WI38 (cell line): ENCODE results near the gene DCTN4.

Source experiments
- H3K4me3 ChIP-seq: 2 replicates; pipeline ENCODE4 v1.5.1; 2011; ENCODE audit warnings: low read depth, mild to moderate bottlenecking, control low read depth, low read length
- CTCF ChIP-seq: IDR thresholded peaks from 2 replicates; pipeline ENCODE4 v1.5.1; 2012; ENCODE audit warnings: low read depth, mild to moderate bottlenecking, control low read depth, low read length

Gene DCTN4

GRCh38 chr5:150731669-150732242, 27.1 kb downstream of the DCTN4 start:
- no peak for TF ChIP-seq CTCF
- no peak overlapping the region for H3K4me3 ChIP-seq

DNA sequence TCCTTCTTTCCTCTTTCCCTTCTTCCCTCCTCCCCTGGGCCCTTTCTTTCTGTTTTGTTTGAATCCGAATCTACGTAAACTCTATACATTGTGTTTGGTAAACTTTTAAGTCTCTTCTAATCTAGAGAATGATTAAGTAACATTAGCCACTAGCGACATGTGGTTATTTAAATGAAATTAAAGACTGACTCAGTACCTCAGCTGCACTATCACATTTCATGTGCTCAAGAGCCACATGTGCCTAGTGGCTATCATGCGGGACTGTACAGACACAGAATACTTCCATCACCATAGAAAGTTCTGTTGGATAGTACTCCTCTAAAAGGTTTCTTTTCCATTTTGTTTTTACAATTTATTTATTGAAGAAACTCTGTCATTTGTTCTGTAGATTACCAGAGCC, 29.0 kb downstream of the DCTN4 start:
- H3K4me3 ChIP-seq, result no peak overlapping the region
- TF ChIP-seq CTCF, result no peak

- no peak for TF ChIP-seq CTCF
- no peak overlapping the region for H3K4me3 ChIP-seq
Observed at GRCh38 chr5:150723845-150724244, 35.0 kb downstream of the DCTN4 start.

DNA sequence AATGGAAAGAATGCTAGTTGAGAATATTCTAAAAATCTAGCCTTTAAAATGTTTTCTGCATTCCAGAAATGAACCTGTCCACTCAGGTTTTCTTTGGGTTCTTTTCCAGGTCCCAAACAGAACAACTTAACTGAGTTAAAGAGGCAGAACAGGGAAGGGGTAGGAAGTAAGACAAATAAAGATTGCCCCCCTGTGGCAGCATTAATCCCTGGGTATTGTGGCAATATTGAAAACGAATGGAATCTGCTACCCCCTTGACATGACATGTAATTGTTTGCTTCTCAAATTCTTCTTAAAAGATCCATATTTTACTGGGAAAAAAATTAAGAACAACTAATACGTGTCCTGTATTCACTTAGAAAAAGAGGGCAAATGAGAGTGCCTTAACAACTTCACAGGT, 48.7 kb downstream of the DCTN4 start:
- no peak for TF ChIP-seq CTCF
- H3K4me3 ChIP-seq, result no peak overlapping the region

- H3K4me3 ChIP-seq, result no peak overlapping the region
- TF ChIP-seq CTCF, result no peak
Observed at GRCh38 chr5:150706776-150707390, 51.9 kb downstream of the DCTN4 start.

- no peak overlapping the region for H3K4me3 ChIP-seq
- TF ChIP-seq CTCF, result no peak
Observed at GRCh38 chr5:150703762-150704161, 55.1 kb downstream of the DCTN4 start.

DNA sequence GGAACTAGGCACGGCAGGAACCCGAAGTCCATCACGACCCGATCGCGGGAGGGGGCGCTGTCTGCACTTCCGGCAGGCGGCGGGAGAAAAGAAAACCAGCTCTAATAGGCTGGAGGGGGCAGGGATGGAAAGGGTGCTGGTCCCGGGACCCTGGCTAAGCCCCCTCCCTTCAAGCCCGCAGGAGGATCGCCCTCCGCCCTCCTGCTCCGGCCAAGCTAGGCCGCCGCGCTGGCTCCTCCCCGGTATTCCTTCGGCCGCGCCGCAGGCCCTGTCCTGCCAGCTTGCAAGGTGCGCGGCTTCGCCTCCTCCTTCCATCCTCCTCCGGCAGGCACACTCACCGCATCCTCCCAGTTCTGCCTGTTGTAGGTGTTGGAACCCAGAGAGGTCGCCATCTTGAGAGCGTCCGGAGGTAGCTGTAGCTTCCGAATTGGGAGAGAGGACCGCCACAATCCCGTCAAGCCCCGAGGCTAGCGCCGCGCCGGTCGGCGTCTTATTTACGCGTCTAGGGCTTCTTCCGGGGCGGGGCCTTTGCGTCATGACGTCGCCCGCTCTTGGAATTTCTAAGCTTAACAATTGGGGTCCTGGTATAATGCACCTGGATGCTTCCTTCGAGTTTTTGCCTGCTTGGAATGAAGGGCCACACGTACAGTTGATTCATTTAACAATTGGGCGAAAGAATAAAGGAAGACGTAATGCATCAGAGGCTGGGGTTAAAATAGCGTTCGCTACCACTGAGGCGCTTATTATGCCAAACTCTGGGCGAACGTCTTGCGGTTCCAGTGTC, 58.0 kb downstream of the DCTN4 start, which contains the start of gene RBM22:
RBM22 (minus strand) TSS at position 469 of the 784 bp plus-strand sequence; CDS start at position 392, 77 bp downstream.
- peak within 1 kb of the TSS; percentile 99 for H3K4me3 ChIP-seq
- peak; percentile 37 for TF ChIP-seq CTCF
